DOHH2 (cell line): Measurements from ENCODE around the gene KRT77.

Experiments used
- H3F3A ChIP-seq: fragments of 200-600 bp; sonication (generic), shearing (Covaris generic); 2 replicates; pipeline ENCODE4 v1.6.0; 2016; ENCODE audit warnings: antibody characterized with exemption, mild to moderate bottlenecking; ENCODE audit not compliant: control insufficient read depth, insufficient read depth
- H3K27ac ChIP-seq: fragments of 200-600 bp; sonication (generic); 2 replicates; pipeline ENCODE4 v1.5.1; 2014; ENCODE audit warnings: low read depth, mild to moderate bottlenecking, low read length, moderate library complexity
- H3K27me3 ChIP-seq: fragments of 200-600 bp; sonication (generic); 2 replicates; pipeline ENCODE4 v1.6.1; 2014; ENCODE audit warnings: mild to moderate bottlenecking, low read length, mixed read lengths; ENCODE audit not compliant: control insufficient read depth
- H3K36me3 ChIP-seq: fragments of 200-600 bp; sonication (generic); 2 replicates; pipeline ENCODE4 v1.6.1; 2014; ENCODE audit warnings: mild to moderate bottlenecking, low read length, moderate library complexity, mixed read lengths; ENCODE audit not compliant: control insufficient read depth
- H3K4me1 ChIP-seq: fragments of 200-600 bp; sonication (generic); 2 replicates; pipeline ENCODE4 v1.6.1; 2014; ENCODE audit warnings: mild to moderate bottlenecking, low read length, mixed read lengths; ENCODE audit not compliant: control insufficient read depth
- H3K4me2 ChIP-seq: fragments of 200-600 bp; sonication (generic); 2 replicates; pipeline ENCODE4 v1.6.0; 2014; ENCODE audit warnings: mild to moderate bottlenecking, low read length, moderate library complexity
- H3K4me3 ChIP-seq: fragments of 200-600 bp; sonication (generic); 2 replicates; pipeline ENCODE4 v1.5.1; 2014; ENCODE audit warnings: mild to moderate bottlenecking, low read length, mixed read lengths
- H3K79me2 ChIP-seq: fragments of 200-600 bp; sonication (generic); 2 replicates; pipeline ENCODE4 v1.6.1; 2014; ENCODE audit warnings: mild to moderate bottlenecking, low read length, mixed read lengths; ENCODE audit not compliant: control insufficient read depth
- H3K9me2 ChIP-seq: fragments of 200-600 bp; sonication (generic); replicated peaks from 2 replicates; pipeline ENCODE4 v1.6.1; 2014; ENCODE audit warnings: mild to moderate bottlenecking, low read length, mixed read lengths; ENCODE audit not compliant: control insufficient read depth
- H3K9me3 ChIP-seq: fragments of 200-600 bp; sonication (generic); 2 replicates; pipeline ENCODE4 v1.6.1; 2014; ENCODE audit warnings: antibody characterized with exemption, low read length, mixed read lengths; ENCODE audit not compliant: control insufficient read depth, insufficient read depth
- H4K20me1 ChIP-seq: fragments of 200-600 bp; sonication (generic); 2 replicates; pipeline ENCODE4 v1.6.0; 2014; ENCODE audit warnings: low read depth, mild to moderate bottlenecking, antibody characterized with exemption, low read length, moderate library complexity; ENCODE audit not compliant: control insufficient read depth, insufficient read depth
- CTCF ChIP-seq: fragments of 200-600 bp; sonication (generic); IDR thresholded peaks from one replicate; pipeline ENCODE4 v1.5.1; 2014; ENCODE audit warnings: antibody characterized with exemption, mild to moderate bottlenecking, low read depth, low read length; ENCODE audit not compliant: poor library complexity, severe bottlenecking
- EZH2phosphoT487 ChIP-seq: fragments of 200-600 bp; sonication (generic); IDR thresholded peaks from 2 replicates; pipeline ENCODE4 v1.6.1; 2017; ENCODE audit warnings: borderline replicate concordance, mild to moderate bottlenecking, antibody characterized with exemption, low read length, moderate library complexity, mixed read lengths

The KRT77 gene

DNA sequence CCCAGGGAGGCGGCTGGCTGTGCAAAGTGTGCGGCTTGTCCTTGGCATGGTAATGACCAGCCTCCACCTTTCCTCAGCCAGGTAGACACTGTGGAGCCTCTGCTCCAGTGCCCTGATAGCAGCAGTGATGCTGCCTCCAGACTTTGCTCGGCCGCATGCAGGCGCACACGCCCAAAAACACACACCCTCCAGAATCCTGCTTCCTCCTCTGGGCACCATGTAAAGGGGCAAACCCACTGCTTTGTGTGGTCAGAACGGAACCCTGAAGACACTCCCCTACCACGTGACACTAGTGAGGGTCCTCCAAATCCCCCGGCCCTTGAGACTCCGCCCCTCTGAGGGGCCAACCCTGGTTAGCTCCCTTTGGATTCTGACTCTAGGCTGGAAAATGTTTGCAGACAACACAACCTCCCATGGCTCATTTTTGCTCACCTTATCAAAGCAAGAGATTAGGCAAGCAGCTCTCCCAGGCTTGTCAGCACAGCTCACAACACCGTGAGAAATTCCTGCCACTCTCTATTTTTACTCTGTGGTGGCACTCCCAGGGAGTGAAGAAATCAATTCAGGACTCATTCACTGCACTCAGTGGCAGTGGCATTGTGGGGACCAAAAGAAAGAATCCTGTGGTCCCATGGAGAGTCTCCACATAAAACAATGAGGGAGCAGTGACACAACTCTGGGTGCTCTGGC, 4.5 kb downstream of the KRT77 start:
- Histone ChIP-seq H3K27ac (no peak overlapping the region), H3K4me3 (no peak overlapping the region), H3F3A (no peaks in the 10 kb centered on the region), H3K4me2 (no peak overlapping the region), H4K20me1 (no peaks in the 10 kb centered on the region), H3K9me2 (no peaks in the 10 kb centered on the region), H3K4me1 (no peaks in the 10 kb centered on the region), H3K27me3 (no peaks in the 10 kb centered on the region), H3K36me3 (no peaks in the 10 kb centered on the region), H3K9me3 (no peaks in the 10 kb centered on the region), H3K79me2 (no peaks in the 10 kb centered on the region)
- TF ChIP-seq EZH2phosphoT487: no peak

DNA sequence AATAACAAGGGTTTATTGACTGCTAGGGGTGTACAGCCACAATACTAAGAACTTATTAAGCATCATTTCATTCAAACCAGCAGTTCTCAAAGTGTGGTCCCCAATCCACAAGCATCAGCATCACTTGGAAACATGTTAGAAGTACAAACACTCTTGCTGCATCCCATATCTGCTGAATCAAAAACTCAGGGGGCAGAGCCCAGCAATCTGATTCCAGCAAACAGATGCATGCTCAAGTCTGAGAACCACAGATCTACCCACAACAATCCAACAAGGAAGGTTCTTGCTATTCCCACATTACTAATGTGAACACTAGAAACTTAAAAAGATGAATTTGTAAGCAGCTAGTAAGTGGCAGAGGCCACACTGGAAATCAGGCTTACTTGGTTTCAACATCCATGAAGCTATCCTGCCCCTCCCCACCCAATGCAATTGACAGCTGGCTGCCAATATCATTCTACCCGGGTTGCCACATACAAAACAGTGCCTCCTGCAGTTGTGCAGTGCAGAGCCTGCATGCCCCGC, 6.2 kb downstream of the KRT77 start:
- Histone ChIP-seq H3K4me1 (no peaks in the 10 kb centered on the region), H3K27me3 (peaks cover 12% of the 10 kb centered on the region), H3K79me2 (no peaks in the 10 kb centered on the region), H3K9me2 (no peaks in the 10 kb centered on the region), H3K36me3 (no peaks in the 10 kb centered on the region), H4K20me1 (no peaks in the 10 kb centered on the region), H3K27ac (no peak overlapping the region), H3K4me2 (no peak overlapping the region), H3K9me3 (no peaks in the 10 kb centered on the region), H3F3A (no peaks in the 10 kb centered on the region), H3K4me3 (no peak overlapping the region)
- no peak for TF ChIP-seq CTCF

DNA sequence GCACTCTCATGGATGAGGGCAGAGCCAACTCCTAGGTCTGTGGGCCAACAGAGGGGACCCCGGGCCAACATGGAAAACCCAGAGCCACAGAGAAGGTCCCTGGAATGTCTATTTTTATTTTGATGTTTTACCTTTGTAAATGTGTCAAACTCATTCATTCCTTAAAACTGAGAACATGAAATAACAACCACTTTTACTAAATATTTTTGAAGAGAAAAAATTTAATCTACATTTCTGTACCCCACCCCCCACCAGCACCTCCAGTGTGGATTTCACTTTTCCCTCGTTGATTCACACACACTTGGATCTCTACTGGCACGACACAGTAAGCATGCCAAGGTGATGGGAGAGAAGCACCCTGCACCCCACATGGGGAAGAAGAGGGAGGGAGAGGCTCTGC, 6.7 kb downstream of the KRT77 start:
- peaks cover 18% of the 10 kb centered on the region for H3K27me3 ChIP-seq
- no peaks in the 10 kb centered on the region for H3K36me3 ChIP-seq
- TF ChIP-seq CTCF: no peak
- TF ChIP-seq EZH2phosphoT487: no peak
- H3K4me1 ChIP-seq: no peaks in the 10 kb centered on the region
- no peak overlapping the region for H3K4me3 ChIP-seq
- H3K27ac ChIP-seq: no peak overlapping the region
- H3K9me3 ChIP-seq: no peaks in the 10 kb centered on the region
- H3K9me2 ChIP-seq: no peaks in the 10 kb centered on the region
- no peaks in the 10 kb centered on the region for H3F3A ChIP-seq
- H4K20me1 ChIP-seq: no peaks in the 10 kb centered on the region
- H3K4me2 ChIP-seq: no peak overlapping the region
- H3K79me2 ChIP-seq: no peaks in the 10 kb centered on the region

GRCh38 chr12:52695039-52695438, 8.3 kb downstream of the KRT77 start:
- Histone ChIP-seq H3K4me2 (no peak overlapping the region), H3F3A (no peaks in the 10 kb centered on the region), H3K27me3 (peaks cover 33% of the 10 kb centered on the region), H3K36me3 (no peaks in the 10 kb centered on the region), H3K9me2 (no peaks in the 10 kb centered on the region), H4K20me1 (no peaks in the 10 kb centered on the region), H3K9me3 (no peaks in the 10 kb centered on the region), H3K4me3 (no peak overlapping the region), H3K79me2 (no peaks in the 10 kb centered on the region), H3K27ac (no peak overlapping the region), H3K4me1 (no peaks in the 10 kb centered on the region)
- TF ChIP-seq EZH2phosphoT487 (no peak), CTCF (no peak)
